GM19467 (cell line): ENCODE results near the gene SDK1.

ENCODE experiments used
- ATAC-seq: cut with Tn5 transposase; IDR thresholded peaks from one replicate; pipeline ENCODE4 v1.9.1; 2021; ENCODE audit warnings: mild to moderate bottlenecking, moderate library complexity; ENCODE audit not compliant: unreplicated experiment

Gene SDK1

GRCh38 chr7:4159761-4160554, 858.9 kb downstream of the SDK1 start:
- ATAC-seq, result no peak

DNA sequence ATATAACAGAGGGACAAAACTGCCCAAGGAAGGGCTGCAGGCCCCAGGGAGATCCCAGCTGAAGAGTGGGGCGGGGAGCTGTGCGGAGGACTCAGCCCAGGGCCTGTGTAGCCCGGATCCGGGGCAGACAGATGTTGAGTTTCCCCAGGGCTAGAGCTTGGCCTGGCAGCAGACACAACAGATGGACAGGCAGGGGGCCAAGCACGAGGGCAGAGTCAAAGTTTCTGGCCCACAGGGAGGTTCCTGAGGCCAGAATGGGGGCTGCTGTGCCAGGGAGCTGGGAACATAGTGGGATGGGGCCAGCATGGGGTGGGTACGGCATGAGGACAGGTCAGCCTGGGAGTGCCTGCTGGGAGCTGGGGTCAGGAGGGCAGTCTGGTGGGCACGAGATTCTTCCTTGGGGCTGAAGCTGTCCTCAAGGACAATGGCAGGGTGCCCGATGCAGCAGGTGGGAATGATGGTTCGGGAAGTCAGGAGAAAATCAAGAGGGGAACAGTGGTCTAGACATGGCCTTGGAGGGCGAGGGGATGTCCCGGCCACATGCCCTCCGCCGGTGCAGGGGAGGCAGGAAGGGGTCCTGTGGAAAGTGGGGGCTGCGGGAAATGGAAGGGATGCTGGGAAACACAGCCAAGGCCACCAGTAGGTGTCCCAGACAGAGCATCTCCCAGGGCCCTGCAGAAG, 862.0 kb downstream of the SDK1 start:
- ATAC-seq, result no peak

GRCh38 chr7:4163565-4164203, 862.6 kb downstream of the SDK1 start:
- ATAC-seq, result no peak

GRCh38 chr7:4164556-4164955, 863.5 kb downstream of the SDK1 start:
- ATAC-seq, result no peak

- no peak for ATAC-seq
Observed at GRCh38 chr7:4166340-4166739, 865.3 kb downstream of the SDK1 start.

DNA sequence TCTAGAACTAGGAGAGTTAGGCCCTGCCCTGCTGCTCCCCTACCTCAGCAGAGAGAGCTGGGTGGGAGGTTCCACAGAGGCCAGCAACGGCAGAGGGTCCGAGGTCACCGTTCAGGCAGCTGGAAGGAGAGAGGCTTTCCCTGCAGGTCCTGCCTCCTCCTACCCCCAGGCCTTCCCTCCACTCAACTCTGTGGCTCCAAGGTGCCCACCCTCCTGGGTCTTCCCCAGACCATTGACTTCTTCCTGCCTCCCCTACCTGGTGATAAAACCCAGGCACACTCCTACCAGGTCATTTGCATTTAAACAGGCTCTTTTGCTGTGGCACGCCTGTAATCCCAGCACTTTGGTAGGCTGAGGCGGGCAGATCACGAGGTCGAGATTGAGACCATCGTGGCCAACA, 865.8 kb downstream of the SDK1 start:
- ATAC-seq, result no peak

GRCh38 chr7:4167385-4167910, 866.4 kb downstream of the SDK1 start:
- ATAC-seq, result no peak

GRCh38 chr7:4168041-4168440, 867.0 kb downstream of the SDK1 start:
- no peak for ATAC-seq

GRCh38 chr7:4168541-4168940, 867.5 kb downstream of the SDK1 start:
- no peak for ATAC-seq

GRCh38 chr7:4169455-4169854, 868.4 kb downstream of the SDK1 start:
- ATAC-seq, result no peak

DNA sequence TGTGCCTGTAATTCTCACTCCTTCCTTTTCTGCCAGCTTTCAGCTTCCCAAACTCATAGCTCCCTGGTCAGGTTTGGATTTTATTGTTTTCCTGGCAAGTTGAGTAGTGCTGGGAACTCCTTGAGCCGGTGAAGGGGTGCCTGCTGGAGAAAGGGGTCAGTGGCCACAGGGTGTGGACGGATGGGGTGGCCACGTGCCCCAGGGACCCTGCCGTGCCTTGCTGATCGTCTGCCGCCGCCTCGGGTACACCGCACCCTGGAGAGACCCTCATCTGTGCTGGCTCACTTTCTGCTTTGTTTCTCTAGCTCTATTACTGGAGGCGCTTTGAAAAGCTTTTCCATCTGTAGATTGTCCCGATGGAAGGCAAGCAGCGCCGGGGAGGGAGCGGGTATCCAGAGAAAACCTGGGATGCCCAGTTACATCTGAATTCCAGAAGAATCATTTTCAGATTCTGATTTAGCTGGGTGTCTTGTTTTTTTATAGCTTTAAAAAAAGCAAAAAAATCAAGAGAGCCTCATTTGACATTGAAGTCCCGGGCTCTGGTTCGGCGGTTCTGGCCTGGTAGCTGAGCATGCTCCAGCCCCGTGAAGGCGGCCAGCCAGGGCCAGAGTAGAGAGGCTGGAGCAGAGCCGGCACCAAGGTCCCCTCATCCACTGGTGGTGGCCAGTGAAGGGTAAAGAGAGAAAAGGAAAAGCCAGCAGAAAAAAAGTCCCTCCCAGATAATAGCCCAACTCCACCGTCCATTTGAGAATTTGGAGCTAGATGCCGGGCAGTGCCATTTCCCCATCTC, 870.1 kb downstream of the SDK1 start:
- ATAC-seq, result no peak

DNA sequence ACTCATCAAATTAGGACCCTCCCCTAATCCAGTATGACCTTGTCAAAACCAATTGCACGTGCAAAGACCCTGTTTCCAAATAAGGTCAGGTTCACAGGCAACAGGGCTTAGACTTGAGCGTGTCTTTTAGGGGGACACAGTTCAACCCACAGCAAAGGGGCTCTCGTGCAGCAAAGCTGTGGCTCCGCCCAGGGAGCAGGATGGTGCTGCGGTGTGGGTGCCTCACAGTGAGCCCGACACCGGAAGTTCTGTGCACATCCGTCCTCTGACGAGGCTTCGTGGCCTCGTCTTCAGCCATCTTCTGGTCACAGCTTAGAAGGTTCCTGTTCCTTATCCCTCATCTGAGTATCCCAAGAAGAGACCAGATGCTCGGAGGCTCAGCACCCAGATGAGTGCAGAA, 871.8 kb downstream of the SDK1 start:
- no peak for ATAC-seq

GRCh38 chr7:4173615-4174014, 872.6 kb downstream of the SDK1 start:
- ATAC-seq, result no peak

DNA sequence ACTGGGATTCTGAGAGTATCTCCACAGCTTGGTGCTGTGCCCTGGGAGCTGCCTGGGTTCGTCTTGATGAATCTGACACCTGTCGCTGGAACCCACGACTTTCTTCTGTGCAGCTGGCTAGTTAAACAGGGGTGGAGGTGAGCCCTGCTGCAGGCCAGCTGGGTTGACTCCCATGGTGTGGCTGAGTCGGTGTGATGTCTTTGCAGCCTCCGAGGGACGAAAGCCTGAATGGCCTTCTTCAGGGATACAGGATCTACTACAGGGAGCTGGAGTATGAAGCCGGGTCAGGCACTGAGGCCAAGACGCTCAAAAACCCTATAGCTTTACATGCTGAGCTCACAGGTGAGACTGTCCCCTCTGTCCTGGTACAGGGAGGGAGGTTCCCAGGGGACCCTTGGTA, 873.0 kb downstream of the SDK1 start:
- no peak for ATAC-seq

- ATAC-seq, result no peak
Observed at GRCh38 chr7:4174451-4174850, 873.4 kb downstream of the SDK1 start.

DNA sequence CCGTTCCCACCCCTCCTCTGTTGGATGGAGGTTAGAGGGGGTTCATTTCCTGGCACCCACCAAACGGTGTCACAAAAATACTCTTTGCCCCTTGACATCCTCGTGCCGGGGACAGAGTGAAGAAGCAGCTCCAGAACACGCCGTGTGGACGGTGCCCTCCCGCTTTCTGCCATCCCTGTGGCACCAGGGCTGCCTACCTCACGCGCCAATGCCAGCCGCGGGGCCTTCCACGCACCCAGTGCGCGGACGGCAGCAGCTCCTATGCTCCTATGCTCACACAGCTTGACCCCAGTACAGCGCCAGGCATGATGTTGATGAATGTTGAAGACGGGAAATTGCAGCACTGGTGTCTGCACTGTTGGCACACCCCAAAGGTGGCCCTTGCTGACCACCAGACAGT, 873.8 kb downstream of the SDK1 start:
- no peak for ATAC-seq

DNA sequence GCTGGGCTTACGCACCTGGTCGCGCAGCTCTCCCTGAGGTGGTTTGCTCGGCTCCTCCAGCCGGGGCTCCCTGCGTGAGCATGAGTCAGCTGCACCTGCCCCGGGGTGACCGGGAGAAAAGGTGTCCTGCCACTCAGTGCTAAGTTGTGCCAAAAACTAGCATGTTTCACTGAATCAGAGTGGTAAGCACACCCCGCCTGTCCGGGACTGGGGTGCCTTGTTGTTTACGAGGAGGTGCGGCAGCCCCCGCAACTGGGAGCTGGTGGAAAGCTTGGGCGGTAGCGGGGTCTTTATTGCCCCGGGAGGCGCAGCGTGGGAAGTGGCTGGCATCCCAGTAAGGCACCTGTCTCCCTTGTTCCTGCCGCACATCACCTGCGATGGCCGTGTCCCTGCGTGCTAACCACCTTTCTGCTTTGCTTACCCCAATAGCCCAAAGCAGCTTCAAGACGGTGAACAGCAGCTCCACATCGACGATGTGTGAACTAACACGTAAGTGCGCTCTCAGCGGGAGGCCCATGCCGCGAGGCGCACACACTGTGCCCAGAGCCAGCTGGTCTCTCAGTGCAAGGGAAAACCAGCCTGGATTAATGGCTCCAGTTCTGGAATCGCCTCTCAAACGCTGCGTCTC, 874.4 kb downstream of the SDK1 start:
- no peak for ATAC-seq

GRCh38 chr7:4177001-4177400, 875.9 kb downstream of the SDK1 start:
- no peak for ATAC-seq

GRCh38 chr7:4178416-4178815, 877.4 kb downstream of the SDK1 start:
- ATAC-seq, result no peak

DNA sequence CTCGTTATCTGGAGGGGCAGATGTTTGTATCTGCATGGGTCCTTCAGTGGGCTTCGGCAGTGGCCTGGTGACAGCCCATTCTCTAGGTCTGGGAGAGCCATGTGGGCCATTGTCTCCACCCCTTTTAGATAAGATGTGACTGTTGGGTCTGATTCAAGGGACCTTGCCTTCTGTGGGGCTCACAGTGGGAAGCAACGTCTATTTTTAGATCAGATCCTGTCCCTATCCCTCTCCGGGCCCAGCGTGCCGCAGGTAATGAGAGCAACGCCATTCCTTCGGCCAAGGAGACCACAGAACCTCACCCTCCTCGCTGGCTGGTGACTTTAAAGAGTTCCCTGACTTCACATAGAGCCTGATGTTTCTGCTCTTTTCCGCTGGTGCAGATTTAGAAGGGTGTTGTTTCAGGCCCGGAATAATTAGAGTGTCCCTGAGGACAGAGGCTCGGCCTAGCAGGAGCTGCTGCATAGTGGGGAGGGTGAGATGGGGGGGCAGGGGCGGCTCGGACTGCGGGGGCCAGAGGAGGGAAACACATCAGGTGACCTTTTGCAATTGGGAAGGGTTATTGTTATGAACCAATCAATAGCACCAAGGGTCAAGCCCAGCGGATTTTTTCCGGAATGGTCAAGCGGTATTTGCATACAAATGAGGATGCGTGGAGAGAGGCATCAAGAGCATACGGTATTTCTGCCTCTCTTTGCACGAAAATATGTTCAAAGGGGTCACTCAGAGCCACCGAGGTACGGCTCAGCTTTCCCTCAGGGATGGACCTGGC, 878.0 kb downstream of the SDK1 start:
- ATAC-seq, result no peak
